CD4-positive, alpha-beta T cell (primary cell): ENCODE data around the gene ALDH1L2. TPM values are rescaled to one million over a fixed set of nuclear protein-coding genes. Genes with fewer than 3 reads are reported as not detected.

Source experiments
- ATAC-seq: fragments of 200-7000 bp; cut with Tn5 transposase; one replicate; pipeline ENCODE4 v1.10.0; 2022; ENCODE audit warnings: mild to moderate bottlenecking; ENCODE audit not compliant: poor library complexity
- CTCF ChIA-PET: fragments of 350-600 bp; sonication (Branson Sonifier 250); formaldehyde crosslinking; loops from one replicate; lab custom pipeline; 2021; ENCODE audit warnings: antibody characterized with exemption, inconsistent platforms; lab: Charles Lee
- POLR2A ChIA-PET: fragments of 350-600 bp; sonication (Branson Sonifier 250); formaldehyde crosslinking; loops from one replicate; lab custom pipeline; 2021; ENCODE audit warnings: antibody characterized with exemption, inconsistent platforms; lab: Charles Lee
- DNase-seq, 14 experiments: peaks; one replicate each; pipeline ENCODE4 v3.0.0-alpha.2; 2013 to 2020; ENCODE audit warnings: mixed read lengths in 2 of 14
- H3K27ac ChIP-seq, 2 donors: one replicate each; pipeline versions ENCODE4 v1.5.1 to v1.7.0; 2013; ENCODE audit warnings: low read length in 2 of 2, low read depth in 1 of 2, mild to moderate bottlenecking in 1 of 2
- H3K27me3 ChIP-seq, 2 experiments: 1 replicate in 1 of 2; 2 replicates in 1 of 2; pipeline versions ENCODE4 v1.6.1 to v1.7.0; 2013; ENCODE audit warnings: low read length in 2 of 2, control low read depth in 1 of 2, mild to moderate bottlenecking in 1 of 2, moderate library complexity in 1 of 2; ENCODE audit not compliant: insufficient read depth in 2 of 2, control insufficient read depth in 1 of 2
- H3K36me3 ChIP-seq: one replicate; pipeline ENCODE4 v1.6.1; 2013; ENCODE audit warnings: low read length, control low read depth; ENCODE audit not compliant: insufficient read depth
- H3K4me1 ChIP-seq: one replicate; pipeline ENCODE4 v1.6.1; 2013; ENCODE audit warnings: low read length, control low read depth; ENCODE audit not compliant: insufficient read depth
- H3K4me3 ChIP-seq: one replicate; pipeline ENCODE4 v1.5.1; 2013; ENCODE audit warnings: mild to moderate bottlenecking, low read length, moderate library complexity
- H3K9me3 ChIP-seq, 2 experiments: 1 replicate in 1 of 2; 2 replicates in 1 of 2; pipeline versions ENCODE4 v1.6.1 to v1.7.0; 2013; ENCODE audit warnings: low read length in 2 of 2, mild to moderate bottlenecking in 2 of 2, control low read depth in 1 of 2, moderate library complexity in 1 of 2; ENCODE audit not compliant: control insufficient read depth in 1 of 2, insufficient read depth in 1 of 2
- H3K27ac Mint-ChIP-seq: one replicate; pipeline ENCODE4 v1.8.0; 2020; ENCODE audit warnings: mixed read lengths
- H3K27me3 Mint-ChIP-seq: one replicate; pipeline ENCODE4 v1.8.0; 2021; ENCODE audit warnings: mixed read lengths
- H3K36me3 Mint-ChIP-seq: one replicate; pipeline ENCODE4 v1.8.0; 2021; ENCODE audit warnings: low read depth, mixed read lengths
- H3K4me1 Mint-ChIP-seq: one replicate; pipeline ENCODE4 v1.8.0; 2021; ENCODE audit warnings: low read depth, mixed read lengths
- H3K4me3 Mint-ChIP-seq: one replicate; pipeline ENCODE4 v1.8.0; 2020; ENCODE audit warnings: mild to moderate bottlenecking, mixed read lengths
- H3K9me3 Mint-ChIP-seq: one replicate; pipeline ENCODE4 v1.8.0; 2020; ENCODE audit warnings: mixed read lengths
- CTCF ChIP-seq: fragments of 200-600 bp; IDR thresholded peaks from one replicate; pipeline ENCODE4 v1.8.0; 2022; ENCODE audit warnings: antibody characterized with exemption, mild to moderate bottlenecking
- intact Hi-C, 2 experiments: fragments of 100-400 bp; cut with DNase I in 1 of 2; cut with micrococcal nuclease in 1 of 2; formaldehyde crosslinking; loops; one replicate each; pipeline versions ENCODE4 v1.15.1 to v1.9.0; 2023 to 2025; cut with DNase I, micrococcal nuclease
- total RNA-seq, 174 experiments: library from RNA in 2 of 174; stranded (reverse) in 2 of 174; gene quantifications; one replicate each; pipeline ENCODE4 v1.2.3 and lab custom pipeline; 2021 to 2026

Gene ALDH1L2
- total RNA-seq, 2 experiments from 2014 or later = 0.03 TPM; not detected in 1

GRCh38 chr12:105030820-105031807 is 53.1 kb downstream of the ALDH1L2 start:
- Histone ChIP-seq H3K9me3 (no peaks in the 10 kb centered on the region), H3K27ac (no peak overlapping the region), H3K27me3 (no peaks in the 10 kb centered on the region), H3K4me3 (no peak overlapping the region), H3K4me1 (no peaks in the 10 kb centered on the region), H3K36me3 (no peaks in the 10 kb centered on the region)
- no peaks in the 10 kb centered on the region for H3K9me3 Mint-ChIP-seq
- H3K36me3 Mint-ChIP-seq = no peaks in the 10 kb centered on the region
- ATAC-seq (no peak), DNase-seq (no peak)
- no peak overlapping the region for H3K27ac Mint-ChIP-seq
- TF ChIP-seq CTCF = no peak
- intact Hi-C loops = no loop called here
- CTCF ChIA-PET = no interaction called here
- no peaks in the 10 kb centered on the region for H3K27me3 Mint-ChIP-seq
- POLR2A ChIA-PET = no interaction called here
- peaks cover 9% of the 10 kb centered on the region for H3K4me1 Mint-ChIP-seq
- no peak overlapping the region for H3K4me3 Mint-ChIP-seq

- POLR2A ChIA-PET = interaction anchor here (0.7 kb wide), 1 partner anchor 25 kb away, joined by 4 read pairs; no protein-coding TSS in a partner anchor
- intact Hi-C loops = no loop called here
- H3K36me3 ChIP-seq = no peaks in the 10 kb centered on the region
- ATAC-seq (no peak), DNase-seq (no peak)
- no peak overlapping the region for H3K27ac ChIP-seq
- H3K9me3 ChIP-seq = no peaks in the 10 kb centered on the region
- Mint-ChIP-seq H3K27ac (no peak overlapping the region), H3K36me3 (no peaks in the 10 kb centered on the region), H3K4me1 (peaks cover 5% of the 10 kb centered on the region), H3K27me3 (no peaks in the 10 kb centered on the region), H3K4me3 (no peak overlapping the region), H3K9me3 (no peaks in the 10 kb centered on the region)
- no peak overlapping the region for H3K4me3 ChIP-seq
- no peak for TF ChIP-seq CTCF
- H3K4me1 ChIP-seq = no peaks in the 10 kb centered on the region
- CTCF ChIA-PET = no interaction called here
- H3K27me3 ChIP-seq = no peaks in the 10 kb centered on the region
Measured at GRCh38 chr12:105026411-105026810, 57.8 kb downstream of the ALDH1L2 start.

GRCh38 chr12:105025890-105026289 is 58.4 kb downstream of the ALDH1L2 start:
- H3K4me3 Mint-ChIP-seq = no peak overlapping the region
- no peak overlapping the region for H3K27ac Mint-ChIP-seq
- Histone ChIP-seq H3K36me3 (no peaks in the 10 kb centered on the region), H3K27me3 (no peaks in the 10 kb centered on the region), H3K9me3 (no peaks in the 10 kb centered on the region), H3K4me3 (no peak overlapping the region), H3K27ac (no peak overlapping the region), H3K4me1 (no peaks in the 10 kb centered on the region)
- no peak for ATAC-seq
- POLR2A ChIA-PET = interaction anchor here (0.7 kb wide), 1 partner anchor 24 kb away, joined by 4 read pairs; no protein-coding TSS in a partner anchor
- no peak for TF ChIP-seq CTCF
- intact Hi-C loops = no loop called here
- H3K4me1 Mint-ChIP-seq = peaks cover under 1% of the 10 kb centered on the region
- H3K27me3 Mint-ChIP-seq = no peaks in the 10 kb centered on the region
- no peaks in the 10 kb centered on the region for H3K9me3 Mint-ChIP-seq
- no peaks in the 10 kb centered on the region for H3K36me3 Mint-ChIP-seq
- CTCF ChIA-PET = no interaction called here
- no peak for DNase-seq
